Measurements from ENCODE around the gene FBXO28.

GRCh38 chr1:224098007-224098406, 15.9 kb upstream of the FBXO28 start:
- no peak for TF ChIP-seq PPARA (CRISPR knock-in tag; IDR thresholded peaks at IDR 0.05; ENCODE audit: borderline replicate concordance)
- TF ChIP-seq ARNTL (CRISPR knock-in tag; IDR thresholded peaks at IDR 0.05; ENCODE audit: borderline replicate concordance, low read depth): no peak
- TF ChIP-seq PATZ1 (CRISPR knock-in tag; IDR thresholded peaks at IDR 0.05; ENCODE audit: borderline replicate concordance): no peak

Data from SK-N-SH treated with all-trans-retinoic acid at 6 μM for 48 hours (cell line).